IMR-90 (cell line): ENCODE data around the gene PACS1. TPM values are rescaled to one million over a fixed set of nuclear protein-coding genes. Genes with fewer than 3 reads are reported as not detected.
"Not testable (repeated sequence)": the region's sequence is repeated elsewhere in the genome, so short reads cannot be mapped to it uniquely, and the experiment has no call there.

Experiments used
- ATAC-seq: fragments of 200-7000 bp; cut with Tn5 transposase; 2 replicates; pipeline ENCODE4 v1.9.1; 2020; ENCODE audit warnings: low read depth, mild to moderate bottlenecking, moderate library complexity
- BruUV-seq: library from RNA; stranded (reverse); fragments of 400-500 nt; replicated peaks from 2 replicates; lab custom pipeline; 2021; lab: Mats Ljungman, UMichigan
- CTCF ChIA-PET: fragments of 300-600 bp; formaldehyde crosslinking; extraction: SDS; loops from one replicate; lab custom pipeline; 2021; ENCODE audit warnings: antibody characterized with exemption; lab: Yijun Ruan, JAX
- POLR2A ChIA-PET: fragments of 300-600 bp; sonication (Branson Sonifier 250); formaldehyde crosslinking; loops from one replicate; lab custom pipeline; 2022; ENCODE audit warnings: antibody characterized with exemption; ENCODE audit not compliant: unreplicated experiment; lab: Charles Lee
- DNase-seq: peaks from one replicate; pipeline ENCODE4 v3.0.0; 2013
- H2AFZ ChIP-seq: replicated peaks from 2 replicates; pipeline ENCODE3; 2013; ENCODE audit warnings: low read length, mild to moderate bottlenecking; ENCODE audit not compliant: poor library complexity
- H2AK5ac ChIP-seq: 2 replicates; pipeline ENCODE4 v1.6.1; 2013; ENCODE audit warnings: low read depth, low read length, inconsistent platforms
- H2AK9ac ChIP-seq: replicated peaks from 2 replicates; pipeline ENCODE3; 2013; ENCODE audit warnings: mild to moderate bottlenecking, low read depth, low read length, moderate library complexity; ENCODE audit not compliant: poor library complexity
- H2BK120ac ChIP-seq: 2 replicates; pipeline ENCODE4 v1.6.1; 2013; ENCODE audit warnings: low read depth, low read length, inconsistent platforms
- H2BK15ac ChIP-seq: 3 replicates; pipeline ENCODE4 v1.6.1; 2013; ENCODE audit warnings: low read depth, low read length, inconsistent platforms
- H2BK20ac ChIP-seq: 2 replicates; pipeline ENCODE4 v1.6.1; 2013; ENCODE audit warnings: low read depth, mild to moderate bottlenecking, inconsistent platforms, low read length, moderate library complexity
- H2BK5ac ChIP-seq: 2 replicates; pipeline ENCODE4 v1.6.1; 2013; ENCODE audit warnings: mild to moderate bottlenecking, low read depth, low read length, inconsistent platforms; ENCODE audit not compliant: poor library complexity, severe bottlenecking
- H3K14ac ChIP-seq: replicated peaks from 2 replicates; pipeline ENCODE4 v1.6.1; 2013; ENCODE audit warnings: low read depth, low read length, inconsistent platforms
- H3K18ac ChIP-seq: 2 replicates; pipeline ENCODE4 v1.6.1; 2013; ENCODE audit warnings: low read depth, low read length, control low read depth
- H3K23ac ChIP-seq: 2 replicates; pipeline ENCODE4 v1.6.1; 2013; ENCODE audit warnings: low read depth, low read length, inconsistent platforms
- H3K27ac ChIP-seq: 2 replicates; pipeline ENCODE4 v1.5.1; 2013; ENCODE audit warnings: mild to moderate bottlenecking, control low read depth, low read length; ENCODE audit not compliant: insufficient read depth
- H3K27me3 ChIP-seq: 2 replicates; pipeline ENCODE4 v1.6.1; 2013; ENCODE audit warnings: low read length; ENCODE audit not compliant: control insufficient read depth, insufficient read depth
- H3K36me3 ChIP-seq: 2 replicates; pipeline ENCODE4 v1.6.1; 2013; ENCODE audit warnings: low read length, mixed read lengths; ENCODE audit not compliant: control insufficient read depth, insufficient read depth
- H3K4ac ChIP-seq: 2 replicates; pipeline ENCODE4 v1.6.1; 2013; ENCODE audit warnings: low read depth, low read length, inconsistent platforms
- H3K4me1 ChIP-seq: 2 replicates; pipeline ENCODE4 v1.6.1; 2013; ENCODE audit warnings: low read length, mixed read lengths; ENCODE audit not compliant: control insufficient read depth, insufficient read depth
- H3K4me2 ChIP-seq: 2 replicates; pipeline ENCODE4 v1.6.1; 2013; ENCODE audit warnings: low read depth, mild to moderate bottlenecking, control low read depth, low read length, moderate library complexity
- H3K4me3 ChIP-seq: 2 replicates; pipeline ENCODE4 v1.5.1; 2013; ENCODE audit warnings: low read depth, mild to moderate bottlenecking, control low read depth, low read length, moderate library complexity; ENCODE audit not compliant: insufficient read depth
- H3K56ac ChIP-seq: 2 replicates; pipeline ENCODE4 v1.6.1; 2013; ENCODE audit warnings: low read length, inconsistent platforms; ENCODE audit not compliant: insufficient read depth; ENCODE audit errors: extremely low read depth
- H3K79me1 ChIP-seq, 2 experiments: 2 replicates each; pipeline ENCODE4 v1.6.1; 2013; ENCODE audit warnings: low read length in 2 of 2, inconsistent platforms in 1 of 2, low read depth in 1 of 2
- H3K9ac ChIP-seq: 2 replicates; pipeline ENCODE4 v1.6.1; 2013; ENCODE audit warnings: low read depth, low read length, control low read depth
- H3K9me1 ChIP-seq: 2 replicates; pipeline ENCODE4 v1.6.1; 2013; ENCODE audit warnings: low read length, inconsistent platforms; ENCODE audit not compliant: insufficient read depth
- H3K9me3 ChIP-seq: 2 replicates; pipeline ENCODE4 v1.6.1; 2013; ENCODE audit warnings: low read length; ENCODE audit not compliant: control insufficient read depth, insufficient read depth
- H4K20me1 ChIP-seq: 2 replicates; pipeline ENCODE4 v1.6.1; 2013; ENCODE audit warnings: low read length, inconsistent platforms; ENCODE audit not compliant: insufficient read depth
- H4K5ac ChIP-seq: 2 replicates; pipeline ENCODE4 v1.6.1; 2013; ENCODE audit warnings: mild to moderate bottlenecking, low read depth, low read length, control low read depth
- H4K8ac ChIP-seq, 2 experiments: 2 replicates each; pipeline ENCODE4 v1.6.1; 2013; ENCODE audit warnings: low read depth in 2 of 2, low read length in 2 of 2, control low read depth in 1 of 2, inconsistent platforms in 1 of 2
- H4K91ac ChIP-seq: 2 replicates; pipeline ENCODE4 v1.6.1; 2013; ENCODE audit warnings: low read depth, low read length, inconsistent platforms; ENCODE audit not compliant: insufficient read depth
- WGBS, 2 experiments: methylation state at CpG; one replicate each; pipeline versions ENCODE4 v1.1.5 to v1.1.7; 2013; ENCODE audit warnings: missing lambda C conversion rate in 2 of 2; ENCODE audit not compliant: insufficient read length in 1 of 2; ENCODE audit errors: extremely low coverage in 2 of 2; 5-methylcytosine and 5-hydroxymethylcytosine counted together
- dilution Hi-C: fragments of 300-500 bp; cut with HindIII; formaldehyde crosslinking; loops from one replicate; pipeline ENCODE4 v1.14.3; 2018; ENCODE audit warnings: low sequenced_read_pairs; ENCODE audit not compliant: unreplicated experiment
- in situ Hi-C: fragments of 300-500 bp; cut with MboI; formaldehyde crosslinking; loops from 3 replicates; pipeline ENCODE4 v1.14.3; 2019; ENCODE audit warnings: low sequenced_read_pairs, inconsistent platforms, mixed read lengths
- intact Hi-C: fragments of 100-400 bp; cut with micrococcal nuclease; formaldehyde crosslinking; loops from 2 replicates; pipeline ENCODE4 v1.10.0; 2022
- polyA plus RNA-seq, 3 experiments: library from polyadenylated mRNA; depleted of rRNA; stranded (reverse); fragments of >200 nt; gene quantifications; 2 replicates each; pipeline ENCODE4 v1.2.3, GENCODE V29; 2012; ENCODE audit warnings: low replicate concordance in 1 of 3
- total RNA-seq: library from RNA; depleted of rRNA; stranded (reverse); fragments of >200 nt; gene quantifications from 2 replicates; pipeline ENCODE4 v1.2.3, GENCODE V29; 2012

Gene PACS1
- total and polyA plus RNA-seq, 2 of the 4 experiments (the other 2 are of a cell fraction), result 7.3 to 32.0 TPM

DNA sequence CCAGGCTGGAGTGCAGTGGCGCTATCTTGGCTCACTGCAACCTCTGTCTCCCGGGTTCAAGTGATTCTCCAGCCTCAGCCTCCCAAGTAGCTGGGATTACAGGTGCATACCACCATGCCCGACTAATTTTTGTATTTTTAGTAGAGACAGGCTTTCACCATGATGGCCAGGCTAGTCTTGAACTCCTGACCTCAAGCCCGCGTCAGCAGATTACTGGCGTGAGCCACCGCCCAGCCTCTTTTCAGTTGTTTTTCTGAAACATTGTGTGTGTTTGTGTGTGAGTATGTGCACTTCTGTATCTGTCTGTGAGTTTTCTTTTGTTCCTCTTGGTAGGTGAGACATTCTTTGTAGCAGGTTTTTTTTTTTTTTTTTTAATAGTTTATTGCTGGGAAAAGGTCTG lies 8.9 kb downstream of the PACS1 start:
- H3K4me3 ChIP-seq, H3K23ac ChIP-seq, H2AK9ac ChIP-seq, H3K56ac ChIP-seq, DNase-seq, H3K9ac ChIP-seq, dilution Hi-C loops, H2BK5ac ChIP-seq, ATAC-seq, in situ Hi-C loops, POLR2A ChIA-PET, H2AFZ ChIP-seq, H3K4ac ChIP-seq, CTCF ChIA-PET, H3K36me3 ChIP-seq, H3K27me3 ChIP-seq, H3K27ac ChIP-seq, H3K4me2 ChIP-seq, H3K18ac ChIP-seq, H3K9me3 ChIP-seq, H4K5ac ChIP-seq, H2BK20ac ChIP-seq, H4K8ac ChIP-seq, BruUV-seq, H3K14ac ChIP-seq, H2BK120ac ChIP-seq, H4K91ac ChIP-seq, H2BK15ac ChIP-seq, intact Hi-C loops, H2AK5ac ChIP-seq: not testable (repeated sequence)
- 100% methylated on average over 1 of the region's 7 CpGs; no CpG with 5 or more reads in 1 of the 2 experiments for WGBS, 2 experiments
- H3K4me1 ChIP-seq, result peaks cover 22% of the 10 kb centered on the region
- H3K79me1 ChIP-seq, result peaks cover 24 to 81% of the 10 kb centered on the region in 2 experiments
- H3K9me1 ChIP-seq, result peaks cover 19% of the 10 kb centered on the region
- H4K20me1 ChIP-seq, result peaks cover 64% of the 10 kb centered on the region
